HCT116 (cell line): ENCODE measurements around the gene PADI2. TPM values are rescaled to one million over a fixed set of nuclear protein-coding genes. Genes with fewer than 3 reads are reported as not detected.

Experiments
- ATAC-seq: fragments of 200-7000 bp; cut with Tn5 transposase; 2 replicates; pipeline ENCODE4 v1.9.1; 2020; ENCODE audit warnings: mild to moderate bottlenecking, moderate library complexity
- BruUV-seq: library from RNA; stranded (reverse); fragments of 400-500 nt; replicated peaks from 2 replicates; lab custom pipeline; 2021; lab: Mats Ljungman, UMichigan
- CTCF ChIA-PET: fragments of 300-600 bp; sonication (Branson Sonifier 250); formaldehyde crosslinking; loops from one replicate; lab custom pipeline; 2021; ENCODE audit warnings: antibody characterized with exemption; lab: Charles Lee
- POLR2A ChIA-PET: fragments of 300-600, 350-600 bp; sonication (Branson Sonifier 250); formaldehyde crosslinking; loops from one replicate; lab custom pipeline; 2021; ENCODE audit warnings: antibody characterized with exemption; lab: Charles Lee
- RAD21 ChIA-PET, 2 experiments: fragments of 300-600 bp; sonication (Branson Sonifier 250); formaldehyde crosslinking; loops; one replicate each; lab custom pipeline; 2023; ENCODE audit warnings: low total read pairs in 2 of 2; ENCODE audit not compliant: uncharacterized antibody in 2 of 2, unreplicated experiment in 2 of 2, low non-redundant PET in 1 of 2; lab: Charles Lee
- DNase-seq: peaks from one replicate; pipeline ENCODE4 v3.0.0-alpha.2; 2010; ENCODE audit warnings: low read depth, low spot score
- H2AFZ ChIP-seq: fragments of 200-600 bp; shearing (Covaris generic), sonication (generic); 2 replicates; pipeline ENCODE4 v1.6.1; 2017; ENCODE audit warnings: low read depth, mixed run types, mixed read lengths, antibody characterized with exemption, low read length; ENCODE audit not compliant: poor library complexity, severe bottlenecking
- H3K27ac ChIP-seq: 2 replicates; pipeline ENCODE4 v1.5.1; 2012; ENCODE audit warnings: low read depth, low read length
- H3K27me3 ChIP-seq: fragments of 200-600 bp; sonication (generic); 2 replicates; pipeline ENCODE4 v1.6.1; 2016; ENCODE audit warnings: mixed run types, low read length, mixed read lengths; ENCODE audit not compliant: insufficient read depth
- H3K36me3 ChIP-seq, 2 experiments: fragments of 200-500 bp in 1 of 2; fragments of 200-600 bp in 1 of 2; sonication (Bioruptor generic) in 1 of 2; sonication (generic) in 1 of 2; 2 replicates each; pipeline versions ENCODE4 v1.5.1 to v1.6.1; 2014 to 2016; ENCODE audit warnings: low read length in 2 of 2, inconsistent platforms in 1 of 2, mixed read lengths in 1 of 2, mixed run types in 1 of 2; ENCODE audit not compliant: insufficient read depth in 2 of 2, control insufficient read depth in 1 of 2
- H3K4me1 ChIP-seq, 2 experiments: fragments of 200-600 bp in 1 of 2; sonication (generic) in 1 of 2; 2 replicates each; pipeline versions ENCODE4 v1.5.1 to v1.6.1; 2012 to 2017; ENCODE audit warnings: low read length in 2 of 2, inconsistent platforms in 1 of 2, mild to moderate bottlenecking in 1 of 2, mixed read lengths in 1 of 2, mixed run types in 1 of 2, moderate library complexity in 1 of 2; ENCODE audit not compliant: insufficient read depth in 2 of 2, control insufficient read depth in 1 of 2
- H3K4me2 ChIP-seq: fragments of 200-600 bp; sonication (generic); 2 replicates; pipeline ENCODE4 v1.6.1; 2017; ENCODE audit warnings: mixed run types, low read length, mixed read lengths
- H3K4me3 ChIP-seq, 2 experiments: fragments of 200-600 bp in 1 of 2; sonication (generic) in 1 of 2; replicated peaks in 1 of 2; 2 replicates each; pipeline ENCODE4 v1.5.1; 2011 to 2016; ENCODE audit warnings: low read length in 2 of 2, control low read depth in 1 of 2, low read depth in 1 of 2, mild to moderate bottlenecking in 1 of 2, mixed read lengths in 1 of 2, mixed run types in 1 of 2
- H3K79me2 ChIP-seq: fragments of 200-600 bp; sonication (generic); 2 replicates; pipeline ENCODE4 v1.6.1; 2017; ENCODE audit warnings: mild to moderate bottlenecking, mixed run types, low read length, moderate library complexity, mixed read lengths; ENCODE audit not compliant: insufficient read depth
- H3K9ac ChIP-seq: fragments of 200-600 bp; sonication (generic); 2 replicates; pipeline ENCODE4 v1.6.1; 2016; ENCODE audit warnings: low read length, mixed read lengths
- H3K9me2 ChIP-seq: fragments of 200-600 bp; sonication (generic), shearing (Covaris generic); 2 replicates; pipeline ENCODE4 v1.6.1; 2017; ENCODE audit warnings: mixed run types, mild to moderate bottlenecking, moderate library complexity; ENCODE audit not compliant: insufficient read depth
- H3K9me3 ChIP-seq, 2 experiments: fragments of 200-500 bp in 1 of 2; fragments of 200-600 bp in 1 of 2; sonication (Bioruptor generic) in 1 of 2; sonication (generic) in 1 of 2; 2 replicates each; pipeline ENCODE4 v1.6.1; 2014 to 2017; ENCODE audit warnings: low read length in 2 of 2, mixed read lengths in 2 of 2, inconsistent platforms in 1 of 2, low read depth in 1 of 2, mild to moderate bottlenecking in 1 of 2, mixed run types in 1 of 2, moderate library complexity in 1 of 2; ENCODE audit not compliant: control insufficient read depth in 1 of 2, insufficient read depth in 1 of 2
- H4K20me1 ChIP-seq: fragments of 200-600 bp; sonication (generic), shearing (Covaris generic); 2 replicates; pipeline ENCODE4 v1.6.1; 2017; ENCODE audit warnings: mixed run types, mild to moderate bottlenecking, moderate library complexity; ENCODE audit not compliant: insufficient read depth
- CBX3 ChIP-seq: IDR thresholded peaks from 2 replicates; pipeline ENCODE4 v1.6.1; 2012; ENCODE audit warnings: low read depth
- ELF1 ChIP-seq: IDR thresholded peaks from 2 replicates; pipeline ENCODE4 v1.6.1; 2012; ENCODE audit warnings: low read depth, borderline replicate concordance
- EZH2 ChIP-seq: fragments of 200-600 bp; sonication (generic); IDR thresholded peaks from 2 replicates; pipeline ENCODE4 v1.6.1; 2017; ENCODE audit warnings: antibody characterized with exemption, mixed run types
- EZH2phosphoT487 ChIP-seq: fragments of 200-600 bp; IDR thresholded peaks from 2 replicates; pipeline ENCODE4 v1.6.1; 2018; ENCODE audit warnings: antibody characterized with exemption, borderline replicate concordance
- FOSL1 ChIP-seq: IDR thresholded peaks from 2 replicates; pipeline ENCODE4 v1.6.1; 2012; ENCODE audit warnings: low read depth
- POLR2A ChIP-seq: IDR thresholded peaks from 2 replicates; pipeline ENCODE4 v1.7.0; 2011; ENCODE audit warnings: borderline replicate concordance; ENCODE audit not compliant: insufficient read depth, insufficient read length; ENCODE audit errors: extremely low read depth
- SIN3A ChIP-seq: IDR thresholded peaks from 2 replicates; pipeline ENCODE4 v1.6.1; 2012; ENCODE audit warnings: low read depth
- SP1 ChIP-seq: IDR thresholded peaks from 2 replicates; pipeline ENCODE4 v1.6.1; 2012; ENCODE audit warnings: low read depth
- SRF ChIP-seq: IDR thresholded peaks from 2 replicates; pipeline ENCODE4 v1.6.1; 2012; ENCODE audit warnings: low read depth
- YY1 ChIP-seq: IDR thresholded peaks from 2 replicates; pipeline ENCODE4 v1.6.1; 2011; ENCODE audit warnings: low read length, low read depth, moderate library complexity, mild to moderate bottlenecking; ENCODE audit not compliant: insufficient replicate concordance; ENCODE audit errors: extremely low read depth
- intact Hi-C: fragments of 100-400 bp; cut with micrococcal nuclease; formaldehyde crosslinking; loops from 2 replicates; pipeline ENCODE4 v1.10.0; 2022
- total RNA-seq: library from RNA; stranded (reverse); gene quantifications from one replicate; pipeline ENCODE4 v1.2.1, GENCODE V29; 2021; ENCODE audit not compliant: unreplicated experiment
- TF ChIP-seq, protein P1 (sequence below): IDR thresholded peaks from 2 replicates; pipeline ENCODE4 v1.6.1; 2012; ENCODE audit warnings: low read depth
- TF ChIP-seq, protein P2 (sequence below): IDR thresholded peaks from 2 replicates; pipeline ENCODE4 v1.6.1; 2011; ENCODE audit warnings: mild to moderate bottlenecking, low read length, moderate library complexity; ENCODE audit not compliant: insufficient replicate concordance; ENCODE audit errors: extremely low read depth
- TF ChIP-seq, protein P3 (sequence below): IDR thresholded peaks from 2 replicates; pipeline ENCODE4 v1.6.1; 2012
- TF ChIP-seq, protein P4 (sequence below), 3 experiments: fragments of 200-600 bp in 1 of 3; sonication (generic) in 1 of 3; IDR thresholded peaks in 2 of 3; conservative IDR thresholded peaks in 1 of 3; 2 replicates each; pipeline ENCODE4 v1.5.1; 2012 to 2017; ENCODE audit warnings: low read depth in 2 of 3, low read length in 2 of 3, antibody characterized with exemption in 1 of 3, borderline replicate concordance in 1 of 3, control low read depth in 1 of 3, mild to moderate bottlenecking in 1 of 3, mixed read lengths in 1 of 3, mixed run types in 1 of 3, moderate library complexity in 1 of 3; ENCODE audit not compliant: insufficient read depth in 1 of 3

Gene PADI2
- total RNA-seq, 1 experiment from 2014 or later, result 2.7 TPM

DNA sequence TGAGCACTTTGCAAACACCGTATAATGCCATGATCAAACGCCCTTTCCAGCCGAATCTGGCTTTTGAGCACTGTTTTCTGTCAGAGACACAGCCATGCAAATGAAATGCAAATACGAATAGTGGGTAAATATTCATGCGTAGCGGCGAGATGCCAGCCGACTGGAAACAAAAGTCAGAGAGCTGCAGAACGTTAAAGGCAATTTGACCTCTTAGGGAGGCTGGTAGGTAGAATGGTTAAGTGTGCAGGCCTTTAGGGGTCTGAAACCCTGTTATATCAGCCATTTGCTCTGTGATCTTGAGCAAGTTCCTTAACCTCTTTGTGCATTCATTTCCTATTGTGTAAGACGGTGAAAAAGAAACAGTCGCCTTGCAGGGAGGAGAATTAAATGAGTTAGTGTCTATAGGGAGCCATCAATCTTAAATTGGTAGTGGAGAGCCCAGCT is 58.9 kb downstream of the PADI2 start:
- Histone ChIP-seq H3K4me2 (no peak overlapping the region), H3K9ac (no peak overlapping the region), H3K79me2 (no peaks in the 10 kb centered on the region), H3K4me3 (no peak overlapping the region), H4K20me1 (no peaks in the 10 kb centered on the region), H2AFZ (no peak overlapping the region), H3K36me3 (no peaks in the 10 kb centered on the region), H3K27me3 (no peaks in the 10 kb centered on the region), H3K9me2 (no peaks in the 10 kb centered on the region), H3K4me1 (peaks cover 0 to 16% of the 10 kb centered on the region in 2 experiments; a peak in 2 of 4 replicates), H3K27ac (no peak overlapping the region), H3K9me3 (no peaks in the 10 kb centered on the region)
- intact Hi-C loops, result loop anchor here (5.0 kb wide), 1 partner anchor 212 kb away; no protein-coding TSS in a partner anchor
- ChIA-PET POLR2A (no interaction called here), CTCF (interaction anchor here (0.5 to 1.4 kb wide), 4 partner anchors 166 to 345 kb away, joined by 3 to 8 read pairs (median 4); no protein-coding TSS in a partner anchor), RAD21 (no interaction called here)
- ATAC-seq (no peak), DNase-seq (no peak)
- TF ChIP-seq, protein P1, sequence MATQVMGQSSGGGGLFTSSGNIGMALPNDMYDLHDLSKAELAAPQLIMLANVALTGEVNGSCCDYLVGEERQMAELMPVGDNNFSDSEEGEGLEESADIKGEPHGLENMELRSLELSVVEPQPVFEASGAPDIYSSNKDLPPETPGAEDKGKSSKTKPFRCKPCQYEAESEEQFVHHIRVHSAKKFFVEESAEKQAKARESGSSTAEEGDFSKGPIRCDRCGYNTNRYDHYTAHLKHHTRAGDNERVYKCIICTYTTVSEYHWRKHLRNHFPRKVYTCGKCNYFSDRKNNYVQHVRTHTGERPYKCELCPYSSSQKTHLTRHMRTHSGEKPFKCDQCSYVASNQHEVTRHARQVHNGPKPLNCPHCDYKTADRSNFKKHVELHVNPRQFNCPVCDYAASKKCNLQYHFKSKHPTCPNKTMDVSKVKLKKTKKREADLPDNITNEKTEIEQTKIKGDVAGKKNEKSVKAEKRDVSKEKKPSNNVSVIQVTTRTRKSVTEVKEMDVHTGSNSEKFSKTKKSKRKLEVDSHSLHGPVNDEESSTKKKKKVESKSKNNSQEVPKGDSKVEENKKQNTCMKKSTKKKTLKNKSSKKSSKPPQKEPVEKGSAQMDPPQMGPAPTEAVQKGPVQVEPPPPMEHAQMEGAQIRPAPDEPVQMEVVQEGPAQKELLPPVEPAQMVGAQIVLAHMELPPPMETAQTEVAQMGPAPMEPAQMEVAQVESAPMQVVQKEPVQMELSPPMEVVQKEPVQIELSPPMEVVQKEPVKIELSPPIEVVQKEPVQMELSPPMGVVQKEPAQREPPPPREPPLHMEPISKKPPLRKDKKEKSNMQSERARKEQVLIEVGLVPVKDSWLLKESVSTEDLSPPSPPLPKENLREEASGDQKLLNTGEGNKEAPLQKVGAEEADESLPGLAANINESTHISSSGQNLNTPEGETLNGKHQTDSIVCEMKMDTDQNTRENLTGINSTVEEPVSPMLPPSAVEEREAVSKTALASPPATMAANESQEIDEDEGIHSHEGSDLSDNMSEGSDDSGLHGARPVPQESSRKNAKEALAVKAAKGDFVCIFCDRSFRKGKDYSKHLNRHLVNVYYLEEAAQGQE, result no peak
- TF ChIP-seq POLR2A (no peak), SP1 (no peak), YY1 (no peak), SRF (no peak), EZH2phosphoT487 (no peak), ELF1 (no peak), FOSL1 (no peak), SIN3A (no peak), CBX3 (no peak), EZH2 (no peak)
- TF ChIP-seq, protein P2, sequence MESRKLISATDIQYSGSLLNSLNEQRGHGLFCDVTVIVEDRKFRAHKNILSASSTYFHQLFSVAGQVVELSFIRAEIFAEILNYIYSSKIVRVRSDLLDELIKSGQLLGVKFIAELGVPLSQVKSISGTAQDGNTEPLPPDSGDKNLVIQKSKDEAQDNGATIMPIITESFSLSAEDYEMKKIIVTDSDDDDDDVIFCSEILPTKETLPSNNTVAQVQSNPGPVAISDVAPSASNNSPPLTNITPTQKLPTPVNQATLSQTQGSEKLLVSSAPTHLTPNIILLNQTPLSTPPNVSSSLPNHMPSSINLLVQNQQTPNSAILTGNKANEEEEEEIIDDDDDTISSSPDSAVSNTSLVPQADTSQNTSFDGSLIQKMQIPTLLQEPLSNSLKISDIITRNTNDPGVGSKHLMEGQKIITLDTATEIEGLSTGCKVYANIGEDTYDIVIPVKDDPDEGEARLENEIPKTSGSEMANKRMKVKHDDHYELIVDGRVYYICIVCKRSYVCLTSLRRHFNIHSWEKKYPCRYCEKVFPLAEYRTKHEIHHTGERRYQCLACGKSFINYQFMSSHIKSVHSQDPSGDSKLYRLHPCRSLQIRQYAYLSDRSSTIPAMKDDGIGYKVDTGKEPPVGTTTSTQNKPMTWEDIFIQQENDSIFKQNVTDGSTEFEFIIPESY, result no peak
- TF ChIP-seq, protein P3, sequence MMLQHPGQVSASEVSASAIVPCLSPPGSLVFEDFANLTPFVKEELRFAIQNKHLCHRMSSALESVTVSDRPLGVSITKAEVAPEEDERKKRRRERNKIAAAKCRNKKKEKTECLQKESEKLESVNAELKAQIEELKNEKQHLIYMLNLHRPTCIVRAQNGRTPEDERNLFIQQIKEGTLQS, result no peak
- TF ChIP-seq, protein P4, sequence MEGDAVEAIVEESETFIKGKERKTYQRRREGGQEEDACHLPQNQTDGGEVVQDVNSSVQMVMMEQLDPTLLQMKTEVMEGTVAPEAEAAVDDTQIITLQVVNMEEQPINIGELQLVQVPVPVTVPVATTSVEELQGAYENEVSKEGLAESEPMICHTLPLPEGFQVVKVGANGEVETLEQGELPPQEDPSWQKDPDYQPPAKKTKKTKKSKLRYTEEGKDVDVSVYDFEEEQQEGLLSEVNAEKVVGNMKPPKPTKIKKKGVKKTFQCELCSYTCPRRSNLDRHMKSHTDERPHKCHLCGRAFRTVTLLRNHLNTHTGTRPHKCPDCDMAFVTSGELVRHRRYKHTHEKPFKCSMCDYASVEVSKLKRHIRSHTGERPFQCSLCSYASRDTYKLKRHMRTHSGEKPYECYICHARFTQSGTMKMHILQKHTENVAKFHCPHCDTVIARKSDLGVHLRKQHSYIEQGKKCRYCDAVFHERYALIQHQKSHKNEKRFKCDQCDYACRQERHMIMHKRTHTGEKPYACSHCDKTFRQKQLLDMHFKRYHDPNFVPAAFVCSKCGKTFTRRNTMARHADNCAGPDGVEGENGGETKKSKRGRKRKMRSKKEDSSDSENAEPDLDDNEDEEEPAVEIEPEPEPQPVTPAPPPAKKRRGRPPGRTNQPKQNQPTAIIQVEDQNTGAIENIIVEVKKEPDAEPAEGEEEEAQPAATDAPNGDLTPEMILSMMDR (IDR thresholded peaks at IDR 0.05 in 2 of 3, conservative IDR thresholded peaks at IDR 0.05 in 1 of 3; ENCODE audit: borderline replicate concordance in 1 of 3, insufficient read depth in 1 of 3, low read depth in 2 of 3, low read length in 2 of 3), result no peak
- no TSS peak for BruUV-seq
